MV-4-11 (cell line): Measurements from ENCODE around the gene TNFRSF25.
"Not testable (repeated sequence)": the region's sequence is repeated elsewhere in the genome, so short reads cannot be mapped to it uniquely, and the experiment has no call there.

Experiments
- DNase-seq: peaks from one replicate; lab custom pipeline; 2025; lab: John Stamatoyannopoulos, UW

TNFRSF25 gene

DNA sequence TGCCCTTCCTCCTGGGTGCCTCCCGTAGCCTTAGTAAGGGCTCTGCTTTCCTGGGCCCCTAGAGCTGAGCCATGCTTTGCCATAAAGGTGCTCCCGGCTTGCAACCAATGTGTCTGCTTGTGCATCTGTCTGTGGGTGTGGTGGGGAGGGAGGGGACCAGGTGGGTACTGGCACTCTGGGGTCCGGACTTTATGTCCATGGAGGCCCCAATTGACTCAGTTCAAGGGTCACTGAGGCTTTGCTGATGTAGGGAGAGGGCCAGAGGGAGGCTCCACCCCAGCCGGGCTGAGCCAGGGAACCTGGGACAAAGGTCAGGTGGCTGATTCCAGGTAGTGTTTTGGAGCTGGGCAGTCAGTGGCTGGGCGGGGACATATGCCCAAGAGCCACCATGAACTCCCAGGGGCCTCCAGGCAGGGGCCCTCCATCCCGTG, 15.0 kb downstream of the TNFRSF25 start:
- no peak for DNase-seq

DNA sequence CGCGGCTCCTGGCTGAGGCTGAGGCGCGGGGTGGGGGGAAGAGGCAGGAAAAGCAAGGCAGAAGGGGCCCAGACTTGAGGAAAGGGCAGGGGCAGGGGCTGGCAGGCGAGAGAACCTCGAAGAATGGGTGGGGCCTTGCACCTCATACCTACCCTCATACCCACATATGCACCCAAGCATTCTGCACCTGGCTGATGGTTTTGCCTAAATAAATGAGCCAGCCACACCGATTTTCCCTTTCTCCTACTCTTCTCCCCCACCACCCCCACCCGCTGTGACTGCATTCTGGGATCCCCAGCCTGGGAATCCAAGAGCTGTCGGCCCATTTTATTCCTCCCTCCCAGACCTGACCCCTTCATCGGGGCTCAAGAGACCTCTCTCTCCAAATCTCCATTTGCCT, 15.5 kb downstream of the TNFRSF25 start:
- DNase-seq, result not testable (repeated sequence)

- no peak for DNase-seq
Measured at GRCh38 chr1:6450005-6450450, 15.9 kb downstream of the TNFRSF25 start.

DNA sequence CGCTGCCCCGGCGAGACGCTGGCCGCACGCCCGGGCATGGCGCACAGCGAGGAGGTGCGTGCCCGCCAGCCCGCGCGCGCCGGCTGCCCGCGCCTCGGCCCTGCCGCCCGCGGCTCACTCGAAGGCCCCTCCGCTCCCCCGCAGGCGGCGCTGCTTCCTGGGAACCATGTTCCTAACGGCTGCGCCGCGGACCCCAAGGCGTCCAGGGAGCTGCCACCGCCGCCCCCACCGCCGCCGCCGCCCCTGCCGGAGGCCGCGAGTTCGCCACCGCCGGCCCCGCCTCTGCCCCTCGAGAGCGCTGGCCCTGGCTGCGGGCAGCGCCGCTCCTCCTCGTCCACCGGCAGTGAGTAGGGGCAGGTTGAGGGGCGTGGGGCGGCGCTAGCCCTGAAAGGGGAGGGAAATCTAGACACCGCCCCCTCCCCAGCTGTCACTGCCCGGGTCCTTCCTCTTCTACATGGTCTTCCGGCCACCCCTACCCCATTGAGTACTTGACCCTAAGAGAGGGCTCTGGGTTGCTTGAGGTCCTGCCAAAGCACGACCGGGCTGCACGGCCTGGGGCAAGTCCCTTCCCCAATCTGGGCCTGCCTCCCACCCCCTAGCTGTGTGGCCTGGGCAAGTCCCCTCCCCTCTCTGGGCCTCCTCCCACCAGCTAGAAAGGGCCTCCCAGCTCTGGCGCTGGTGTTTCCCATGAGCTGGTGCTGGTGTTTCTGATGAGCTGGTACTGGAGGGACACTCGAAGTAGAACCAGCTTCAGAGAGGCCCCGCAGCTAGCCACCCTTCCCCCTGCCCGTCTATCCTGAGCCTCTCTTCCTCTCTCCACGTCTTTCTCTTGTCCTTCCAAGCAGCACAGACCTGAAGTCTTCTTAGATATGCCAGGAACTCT, 17.0 kb downstream of the TNFRSF25 start:
- no peak for DNase-seq

DNA sequence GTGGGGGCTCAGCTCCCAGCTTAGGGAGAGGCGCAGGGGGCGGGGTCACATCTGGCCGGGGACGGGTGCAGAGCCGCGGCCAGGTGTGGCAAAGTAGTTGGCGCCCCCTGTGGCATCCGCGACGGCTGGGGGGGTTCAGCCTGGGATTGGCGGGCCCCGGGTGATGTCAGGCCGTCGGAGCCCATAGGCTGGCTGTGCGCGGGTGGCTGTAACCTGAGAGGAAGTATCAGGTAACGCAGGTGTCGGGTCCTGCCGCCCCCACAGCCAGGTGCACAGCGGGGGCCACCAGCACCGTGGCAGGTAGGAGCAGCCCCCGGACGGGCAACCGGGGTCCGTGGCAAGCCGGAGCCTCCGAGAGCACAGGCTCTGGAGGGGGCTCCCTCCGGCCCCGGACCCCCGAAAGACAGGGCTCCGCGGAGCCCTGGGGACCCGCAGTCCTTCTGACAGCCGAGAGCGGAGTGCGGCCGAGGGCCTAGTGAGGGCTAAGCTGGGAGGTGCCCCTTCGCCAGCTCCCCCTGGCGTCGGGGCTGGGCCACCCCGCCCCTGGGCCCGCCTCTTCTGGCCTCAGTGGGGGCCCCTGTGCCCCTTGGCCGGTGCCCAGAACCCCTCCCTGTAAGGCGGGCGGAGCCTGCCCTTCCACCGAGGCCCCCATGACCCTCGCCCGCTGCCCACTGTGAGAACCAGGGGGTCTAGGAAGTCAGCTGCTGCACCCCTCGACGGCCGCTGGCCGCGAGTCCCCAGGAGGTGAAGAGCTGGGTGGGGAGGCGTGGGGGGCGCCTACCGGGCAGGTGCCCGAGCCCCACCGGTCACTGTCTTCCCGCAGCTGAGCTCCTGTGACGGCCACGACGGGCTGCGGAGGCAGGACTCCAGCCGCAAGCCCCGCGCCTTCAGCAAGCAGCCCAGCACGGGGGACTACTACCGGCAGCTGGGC, 17.9 kb downstream of the TNFRSF25 start:
- DNase-seq, result no peak

GRCh38 chr1:6447016-6447817, 18.8 kb downstream of the TNFRSF25 start:
- no peak for DNase-seq

GRCh38 chr1:6446665-6447015, 19.3 kb downstream of the TNFRSF25 start:
- DNase-seq, result no peak

DNA sequence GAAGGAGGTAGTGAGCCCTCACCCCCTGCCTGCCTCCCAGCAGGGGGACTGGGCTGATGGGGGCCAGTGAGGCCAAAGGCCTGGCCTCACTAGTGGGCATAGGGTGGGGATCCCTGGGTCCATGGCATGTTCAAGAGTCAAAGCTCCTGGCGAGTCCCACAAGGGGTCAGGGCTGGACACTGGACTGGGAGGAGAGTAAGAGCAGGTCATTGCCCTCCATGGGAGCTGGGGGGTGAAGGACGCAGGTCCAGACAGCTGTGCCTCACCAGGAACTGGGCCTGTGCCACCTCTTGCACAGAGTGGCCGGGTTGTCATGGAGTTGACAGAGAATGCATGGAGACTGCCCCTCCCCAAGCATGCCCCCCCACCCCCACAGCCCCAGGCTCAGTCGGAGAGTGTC, 20.0 kb downstream of the TNFRSF25 start:
- DNase-seq, result not testable (repeated sequence)

DNA sequence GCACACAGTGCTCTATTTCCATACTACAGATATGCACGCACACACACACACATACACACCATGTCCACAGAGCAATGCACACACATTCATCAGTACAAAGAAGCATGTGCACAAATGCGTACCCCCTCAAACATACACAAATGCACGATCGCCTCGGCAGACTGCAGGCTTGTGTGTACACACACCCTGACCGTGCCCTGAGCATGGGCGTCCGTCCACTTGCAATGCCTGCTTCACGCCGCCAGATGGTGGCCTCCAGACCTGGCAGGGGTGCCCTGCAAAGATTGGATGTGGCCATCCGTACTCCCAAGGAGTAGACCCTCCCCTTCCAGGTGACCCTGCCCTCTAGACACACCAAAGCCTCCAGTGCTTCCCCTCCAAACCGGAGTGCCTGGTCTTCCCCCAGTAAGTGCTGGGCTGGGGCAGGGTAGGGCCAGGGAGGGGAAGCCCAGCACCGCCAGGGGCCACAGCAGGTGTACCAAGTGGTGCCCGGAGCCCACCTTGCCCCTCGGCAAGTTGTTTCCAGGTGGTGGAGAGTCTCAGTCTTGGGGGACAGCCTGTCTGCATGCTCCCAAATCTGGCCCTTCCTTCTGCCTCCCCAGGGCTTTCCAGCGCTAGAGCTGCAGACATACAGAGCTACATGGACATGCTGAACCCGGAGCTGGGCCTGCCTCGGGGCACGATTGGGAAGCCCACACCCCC, 20.8 kb downstream of the TNFRSF25 start:
- DNase-seq, result no peak

DNA sequence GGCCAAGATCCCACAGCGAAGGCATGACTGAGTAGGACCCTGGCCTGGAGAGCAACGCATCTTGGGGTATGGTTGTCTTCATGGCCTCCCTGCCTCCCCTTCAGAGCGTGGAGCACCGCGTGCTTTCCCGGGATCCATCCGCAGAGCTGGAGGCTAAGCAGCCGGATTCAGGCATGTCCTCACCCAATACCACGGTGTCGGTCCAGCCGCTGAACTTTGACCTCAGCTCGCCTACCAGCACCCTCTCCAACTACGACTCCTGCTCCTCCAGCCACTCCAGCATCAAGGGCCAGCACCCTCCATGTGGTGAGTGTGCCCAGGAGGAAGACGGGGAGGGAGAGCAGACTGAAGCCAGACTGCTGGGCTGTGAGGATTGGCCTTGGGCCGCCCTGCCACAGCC, 21.6 kb downstream of the TNFRSF25 start:
- no peak for DNase-seq

- DNase-seq, result no peak
Measured at GRCh38 chr1:6443339-6444115, 22.4 kb downstream of the TNFRSF25 start.

- DNase-seq, result no peak
Measured at GRCh38 chr1:6441586-6441985, 24.4 kb downstream of the TNFRSF25 start.

DNA sequence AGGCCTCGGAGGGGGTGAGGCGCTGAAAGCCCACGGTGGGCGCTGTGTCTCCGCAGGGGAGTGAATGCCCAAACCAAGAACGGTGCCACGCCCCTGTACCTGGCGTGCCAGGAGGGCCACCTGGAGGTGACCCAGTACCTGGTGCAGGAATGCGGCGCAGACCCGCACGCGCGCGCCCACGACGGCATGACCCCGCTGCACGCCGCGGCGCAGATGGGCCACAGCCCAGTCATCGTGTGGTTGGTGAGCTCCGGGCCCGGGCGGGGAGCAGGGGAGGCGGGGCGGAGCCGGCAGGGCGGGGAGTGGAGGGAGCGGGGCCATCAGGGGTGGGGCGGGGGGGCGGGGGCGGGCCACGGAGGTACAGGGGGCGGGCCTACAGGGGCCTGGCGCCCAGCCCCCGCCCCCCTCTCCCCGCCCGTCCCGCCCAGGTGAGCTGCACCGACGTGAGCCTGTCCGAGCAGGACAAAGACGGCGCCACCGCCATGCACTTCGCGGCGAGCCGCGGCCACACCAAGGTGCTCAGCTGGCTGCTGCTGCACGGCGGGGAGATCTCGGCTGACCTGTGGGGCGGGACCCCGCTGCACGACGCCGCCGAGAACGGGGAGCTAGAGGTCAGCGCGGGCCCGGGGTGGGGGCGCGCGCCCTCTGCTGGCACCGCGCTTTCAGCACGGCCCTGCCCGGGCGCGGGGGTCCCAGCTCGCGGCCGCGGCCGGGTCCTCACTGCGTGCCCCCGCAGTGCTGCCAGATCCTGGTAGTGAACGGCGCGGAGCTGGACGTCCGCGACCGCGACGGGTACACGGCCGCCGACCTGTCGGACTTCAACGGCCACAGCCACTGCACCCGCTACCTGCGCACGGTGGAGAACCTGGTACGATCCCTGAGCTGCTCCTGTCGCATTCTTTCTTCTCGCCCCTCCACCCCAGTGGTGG, 25.5 kb downstream of the TNFRSF25 start:
- no peak for DNase-seq

- DNase-seq, result no peak
Measured at GRCh38 chr1:6438047-6438525, 27.9 kb downstream of the TNFRSF25 start.

GRCh38 chr1:6437012-6437700, 28.8 kb downstream of the TNFRSF25 start:
- not testable (repeated sequence) for DNase-seq

DNA sequence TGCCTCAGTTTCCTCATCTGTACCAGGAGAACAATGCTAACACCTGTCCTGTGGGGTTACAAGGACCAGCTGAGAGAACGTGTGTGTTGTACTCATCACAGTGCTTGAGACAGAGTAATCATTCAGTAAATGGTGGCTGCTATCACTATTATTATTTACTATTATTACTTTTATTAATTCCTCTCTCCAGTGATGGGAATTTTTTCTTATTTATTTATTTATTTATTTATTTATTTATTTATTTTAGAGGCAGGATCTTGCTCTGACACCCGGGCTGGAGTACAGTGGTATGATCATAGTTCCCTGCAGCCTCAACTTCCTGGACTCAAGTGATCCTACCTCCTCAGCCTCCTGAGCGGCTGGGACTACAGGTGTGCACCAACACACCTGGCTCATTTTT, 29.7 kb downstream of the TNFRSF25 start:
- not testable (repeated sequence) for DNase-seq

- DNase-seq, result no peak
Measured at GRCh38 chr1:6435547-6435946, 30.4 kb downstream of the TNFRSF25 start.

DNA sequence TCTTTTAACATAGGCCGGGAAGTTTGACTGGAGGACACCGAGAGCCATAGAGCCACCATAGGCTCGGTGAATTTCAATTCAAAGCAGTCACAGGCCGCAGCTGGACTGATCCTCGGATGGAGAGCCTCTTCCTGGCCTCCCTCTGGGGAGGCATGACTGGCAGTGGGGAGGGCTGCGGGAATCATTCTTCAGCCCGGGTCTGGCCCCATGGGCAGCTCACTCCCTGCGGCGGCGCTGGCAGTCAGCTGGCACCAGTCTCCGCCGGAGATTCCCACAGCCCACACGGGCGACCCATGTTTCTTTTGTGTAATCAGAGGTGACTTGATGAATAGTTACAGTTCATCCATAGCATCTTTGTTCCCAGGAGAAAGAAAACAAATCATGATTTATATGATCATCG, 30.8 kb downstream of the TNFRSF25 start:
- DNase-seq, result no peak

DNA sequence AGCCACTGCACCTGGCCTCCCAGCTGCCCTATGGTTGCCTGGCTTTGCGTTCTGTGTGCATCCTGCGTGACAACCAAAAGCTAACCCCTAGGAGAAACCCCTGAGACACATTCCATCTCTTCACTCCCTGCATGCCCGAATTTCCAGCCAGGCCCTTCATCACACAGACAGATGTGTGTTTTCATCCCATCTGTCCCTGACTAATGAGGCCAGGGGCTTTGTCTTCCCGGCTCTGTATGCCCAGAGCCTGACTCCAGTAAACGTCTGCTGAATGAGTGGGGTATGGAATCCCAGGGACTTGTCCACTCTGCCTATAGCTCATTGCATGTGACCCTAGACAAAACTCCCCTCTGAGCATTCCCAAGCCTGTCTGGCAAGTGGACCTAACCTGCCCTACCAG, 31.8 kb downstream of the TNFRSF25 start:
- DNase-seq, result no peak
